Endothelial cell of umbilical vein (primary cell): ENCODE measurements around the gene CHTF8. TPM values are rescaled to one million over a fixed set of nuclear protein-coding genes. Genes with fewer than 3 reads are reported as not detected.

Experiments
- BruUV-seq: library from RNA; stranded (reverse); fragments of 400-500 nt; replicated peaks from 2 replicates; lab custom pipeline; 2021; lab: Mats Ljungman, UMichigan
- CTCF ChIA-PET: fragments of 300-600, 350-600 bp; sonication (Branson Sonifier 250); formaldehyde crosslinking; loops from one replicate; lab custom pipeline; 2021; ENCODE audit warnings: antibody characterized with exemption, inconsistent platforms; lab: Charles Lee
- POLR2A ChIA-PET: fragments of 300-600, 350-600 bp; sonication (Branson Sonifier 250); formaldehyde crosslinking; loops from one replicate; lab custom pipeline; 2021; ENCODE audit warnings: antibody characterized with exemption, inconsistent platforms; lab: Charles Lee
- DNase-seq: peaks from one replicate; pipeline ENCODE4 v3.0.0-alpha.2; 2011; ENCODE audit warnings: low read depth, low spot score
- FAIRE-seq: peaks from 2 replicates; lab custom pipeline; 2011; peaks lifted over from hg19 to GRCh38; lab: Jason Lieb, UNC
- H2AFZ ChIP-seq: 2 replicates; pipeline ENCODE4 v1.6.0; 2012; ENCODE audit warnings: low read depth, low read length, control low read depth, inconsistent platforms
- H3K27ac ChIP-seq: 2 replicates; pipeline ENCODE4 v1.5.1; 2011; ENCODE audit warnings: low read depth, mild to moderate bottlenecking, control low read depth, low read length, moderate library complexity; ENCODE audit not compliant: insufficient read depth
- H3K27me3 ChIP-seq, 2 experiments: 2 replicates each; pipeline versions ENCODE4 v1.6.0 to v1.6.1; 2011; ENCODE audit warnings: low read length in 2 of 2, mixed read lengths in 1 of 2; ENCODE audit not compliant: control insufficient read depth in 2 of 2, insufficient read depth in 2 of 2
- H3K36me3 ChIP-seq, 2 experiments: 2 replicates in 1 of 2; 3 replicates in 1 of 2; pipeline ENCODE4 v1.5.1; 2011; ENCODE audit warnings: low read length in 2 of 2, mild to moderate bottlenecking in 1 of 2, moderate library complexity in 1 of 2; ENCODE audit not compliant: control insufficient read depth in 2 of 2, insufficient read depth in 2 of 2; ENCODE audit errors: extremely low read depth in 1 of 2
- H3K4me1 ChIP-seq: 3 replicates; pipeline ENCODE4 v1.5.1; 2011; ENCODE audit warnings: mild to moderate bottlenecking, low read length; ENCODE audit not compliant: control insufficient read depth, insufficient read depth; ENCODE audit errors: extremely low read depth
- H3K4me2 ChIP-seq: 2 replicates; pipeline ENCODE4 v1.6.1; 2011; ENCODE audit warnings: low read length, control low read depth, mixed read lengths; ENCODE audit not compliant: insufficient read depth
- H3K4me3 ChIP-seq, 3 experiments: fragments of 200-600 bp in 1 of 3; sonication (generic), shearing (Covaris generic) in 1 of 3; replicated peaks in 1 of 3; 2 replicates each; pipeline ENCODE4 v1.5.1; 2011 to 2016; ENCODE audit warnings: control low read depth in 3 of 3, low read length in 3 of 3, mild to moderate bottlenecking in 2 of 3, inconsistent platforms in 1 of 3, low read depth in 1 of 3, moderate library complexity in 1 of 3; ENCODE audit not compliant: insufficient read depth in 1 of 3
- H3K79me2 ChIP-seq: 2 replicates; pipeline ENCODE4 v1.6.0; 2012; ENCODE audit warnings: low read length, inconsistent platforms; ENCODE audit not compliant: control insufficient read depth, insufficient read depth
- H3K9ac ChIP-seq: replicated peaks from 2 replicates; pipeline ENCODE3; 2011; ENCODE audit warnings: low read length, control low read depth; ENCODE audit not compliant: insufficient read depth; ENCODE audit errors: extremely low read depth
- H3K9me1 ChIP-seq: replicated peaks from 3 replicates; pipeline ENCODE4 v1.6.0; 2011; ENCODE audit warnings: mild to moderate bottlenecking, low read length; ENCODE audit not compliant: control insufficient read depth, insufficient read depth; ENCODE audit errors: extremely low read depth
- H3K9me3 ChIP-seq: replicated peaks from 2 replicates; pipeline ENCODE4 v1.5.1; 2012; ENCODE audit warnings: low read length, inconsistent platforms; ENCODE audit not compliant: control insufficient read depth, insufficient read depth
- H4K20me1 ChIP-seq: replicated peaks from 2 replicates; pipeline ENCODE3; 2011; ENCODE audit warnings: mild to moderate bottlenecking, low read length; ENCODE audit not compliant: control insufficient read depth, insufficient read depth; ENCODE audit errors: extremely low read depth
- EZH2 ChIP-seq: IDR thresholded peaks from 2 replicates; pipeline ENCODE4 v1.6.1; 2012; ENCODE audit warnings: borderline replicate concordance, low read depth, mild to moderate bottlenecking, moderate library complexity, low read length, inconsistent platforms; ENCODE audit not compliant: severe bottlenecking
- GATA2 ChIP-seq: IDR thresholded peaks from 2 replicates; pipeline ENCODE4 v1.7.0; 2011; ENCODE audit warnings: low read depth, mild to moderate bottlenecking, moderate library complexity, mixed read lengths, low read length; ENCODE audit not compliant: insufficient read length, insufficient read depth
- JUN ChIP-seq: IDR thresholded peaks from 2 replicates; pipeline ENCODE4 v1.6.1; 2011; ENCODE audit warnings: borderline replicate concordance, low read depth; ENCODE audit not compliant: insufficient read length, insufficient read depth
- POLR2A ChIP-seq: IDR thresholded peaks from 2 replicates; pipeline ENCODE4 v1.6.1; 2012; ENCODE audit warnings: low read depth, mild to moderate bottlenecking, control low read depth, low read length
- POLR2AphosphoS5 ChIP-seq: IDR thresholded peaks from 2 replicates; pipeline ENCODE4 v1.6.1; 2012; ENCODE audit warnings: low read depth, mild to moderate bottlenecking, control low read depth, low read length, moderate library complexity; ENCODE audit not compliant: insufficient read depth
- dilution Hi-C: fragments of 300-500 bp; cut with MboI; formaldehyde crosslinking; loops from one replicate; pipeline ENCODE4 v1.15.0; 2019; ENCODE audit warnings: low sequenced_read_pairs; ENCODE audit not compliant: extremely low pct_ligation_motif_present
- intact Hi-C: fragments of 100-400 bp; cut with micrococcal nuclease; formaldehyde crosslinking; loops from one replicate; pipeline ENCODE4 v1.10.0; 2022
- polyA plus RNA-seq, 4 experiments: library from polyadenylated mRNA; depleted of rRNA in 3 of 4; stranded (reverse) in 3 of 4; unstranded in 1 of 4; fragments of >200 nt; gene quantifications; 2 replicates each; pipeline versions ENCODE4 v1.2.1 to v1.2.3, GENCODE V29; 2011 to 2012; ENCODE audit warnings: missing spikeins in 1 of 4
- total RNA-seq: library from RNA; stranded (reverse); gene quantifications from 2 replicates; pipeline ENCODE4 v1.2.3, GENCODE V29; 2021
- TF ChIP-seq, protein P1 (sequence below), 2 donors: IDR thresholded peaks; 1 replicate in 1 of 2; 2 replicates in 1 of 2; pipeline ENCODE4 v1.5.1; 2011; ENCODE audit warnings: low read length in 2 of 2, mild to moderate bottlenecking in 2 of 2, moderate library complexity in 2 of 2, control low read depth in 1 of 2, inconsistent platforms in 1 of 2, low read depth in 1 of 2; ENCODE audit not compliant: insufficient read depth in 1 of 2; ENCODE audit errors: extremely low read depth in 1 of 2
- TF ChIP-seq, protein P2 (sequence below): IDR thresholded peaks from 2 replicates; pipeline ENCODE4 v1.6.1; 2011; ENCODE audit not compliant: insufficient read depth, insufficient read length

CHTF8 gene
- total and polyA plus RNA-seq, 2 donors (not counting 3 experiments of a cell fraction or from before 2014, with no cell fraction given) = 128 to 131 TPM

DNA sequence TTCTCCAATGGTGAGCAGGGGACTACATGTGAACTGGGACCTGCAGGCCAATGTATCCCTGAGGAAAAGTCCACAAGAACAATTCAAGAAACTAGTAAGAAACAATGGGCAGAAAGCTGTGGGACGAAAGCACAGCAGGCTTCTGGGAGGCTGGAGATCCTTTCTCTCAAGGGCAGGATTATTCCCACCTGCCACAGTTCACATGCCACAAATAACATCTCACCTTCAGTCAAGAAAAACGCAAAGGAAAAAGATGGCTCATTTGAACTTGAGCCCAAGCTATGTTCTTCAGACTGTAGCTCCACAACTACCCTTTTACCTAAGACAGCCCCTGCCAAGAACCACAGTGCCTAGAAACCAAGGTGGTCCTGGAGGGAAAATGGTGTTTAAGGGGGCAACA, 13.9 kb downstream of the CHTF8 start:
- Histone ChIP-seq H3K79me2 (peaks cover 7% of the 10 kb centered on the region), H3K4me2 (no peak overlapping the region), H3K9me1 (no peaks in the 10 kb centered on the region), H3K27ac (no peak overlapping the region), H3K27me3 (no peaks in the 10 kb centered on the region), H3K9ac (no peak overlapping the region), H3K36me3 (peaks cover 2 to 26% of the 10 kb centered on the region in 2 experiments), H3K4me1 (peaks cover 13% of the 10 kb centered on the region), H3K4me3 (no peak overlapping the region), H3K9me3 (no peaks in the 10 kb centered on the region), H4K20me1 (peaks cover 4% of the 10 kb centered on the region), H2AFZ (no peak overlapping the region)
- intact Hi-C loops = no loop called here
- FAIRE-seq = no peak
- POLR2A ChIA-PET = no interaction called here
- no peak for TF ChIP-seq POLR2AphosphoS5
- no peak for TF ChIP-seq GATA2
- no peak for TF ChIP-seq EZH2
- TF ChIP-seq, protein P1, sequence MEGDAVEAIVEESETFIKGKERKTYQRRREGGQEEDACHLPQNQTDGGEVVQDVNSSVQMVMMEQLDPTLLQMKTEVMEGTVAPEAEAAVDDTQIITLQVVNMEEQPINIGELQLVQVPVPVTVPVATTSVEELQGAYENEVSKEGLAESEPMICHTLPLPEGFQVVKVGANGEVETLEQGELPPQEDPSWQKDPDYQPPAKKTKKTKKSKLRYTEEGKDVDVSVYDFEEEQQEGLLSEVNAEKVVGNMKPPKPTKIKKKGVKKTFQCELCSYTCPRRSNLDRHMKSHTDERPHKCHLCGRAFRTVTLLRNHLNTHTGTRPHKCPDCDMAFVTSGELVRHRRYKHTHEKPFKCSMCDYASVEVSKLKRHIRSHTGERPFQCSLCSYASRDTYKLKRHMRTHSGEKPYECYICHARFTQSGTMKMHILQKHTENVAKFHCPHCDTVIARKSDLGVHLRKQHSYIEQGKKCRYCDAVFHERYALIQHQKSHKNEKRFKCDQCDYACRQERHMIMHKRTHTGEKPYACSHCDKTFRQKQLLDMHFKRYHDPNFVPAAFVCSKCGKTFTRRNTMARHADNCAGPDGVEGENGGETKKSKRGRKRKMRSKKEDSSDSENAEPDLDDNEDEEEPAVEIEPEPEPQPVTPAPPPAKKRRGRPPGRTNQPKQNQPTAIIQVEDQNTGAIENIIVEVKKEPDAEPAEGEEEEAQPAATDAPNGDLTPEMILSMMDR (IDR thresholded peaks at IDR 0.05; ENCODE audit: extremely low read depth in 1 of 2, insufficient read depth in 1 of 2, low read depth in 1 of 2, low read length in 2 of 2) = no peak
- dilution Hi-C loops = no loop called here
- no TSS peak for BruUV-seq
- DNase-seq = no peak
- CTCF ChIA-PET = interaction anchor here (0.9 to 2.3 kb wide), 5 partner anchors 10 to 271 kb away, joined by 3 to 11 read pairs (median 4); partner anchors contain the start of gene HAS3

DNA sequence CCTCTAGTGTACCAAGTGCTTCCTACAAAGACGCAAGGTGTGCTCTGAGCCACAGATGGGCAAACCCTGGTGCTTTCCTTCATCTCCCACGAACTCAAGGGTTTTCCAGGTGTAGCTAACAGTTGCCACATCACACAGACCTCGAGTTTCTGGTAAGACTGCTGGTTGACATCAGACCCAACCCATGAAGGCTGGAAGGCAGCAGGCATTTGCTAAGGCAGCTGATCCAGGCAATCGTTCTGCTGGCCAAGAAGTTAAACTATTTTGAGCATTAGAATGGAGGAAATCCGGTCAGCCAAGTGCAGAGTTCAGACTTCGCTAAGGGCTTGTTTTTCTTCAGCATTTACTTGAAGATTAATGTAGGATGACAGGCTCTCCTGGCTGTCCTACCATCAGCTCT, 15.5 kb downstream of the CHTF8 start:
- H3K79me2 ChIP-seq = no peaks in the 10 kb centered on the region
- no peak overlapping the region for H3K4me3 ChIP-seq
- dilution Hi-C loops (no loop called here), intact Hi-C loops (no loop called here)
- BruUV-seq = no TSS peak
- TF ChIP-seq, protein P2, sequence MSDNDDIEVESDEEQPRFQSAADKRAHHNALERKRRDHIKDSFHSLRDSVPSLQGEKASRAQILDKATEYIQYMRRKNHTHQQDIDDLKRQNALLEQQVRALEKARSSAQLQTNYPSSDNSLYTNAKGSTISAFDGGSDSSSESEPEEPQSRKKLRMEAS = no peak
- TF ChIP-seq, protein P1 (IDR thresholded peaks at IDR 0.05; ENCODE audit: extremely low read depth in 1 of 2, insufficient read depth in 1 of 2, low read depth in 1 of 2, low read length in 2 of 2) = no peak
- no peak for TF ChIP-seq POLR2A
- no peak for TF ChIP-seq JUN
- TF ChIP-seq EZH2 = no peak
- no peak overlapping the region for H3K9ac ChIP-seq
- peaks cover 17% of the 10 kb centered on the region for H3K4me1 ChIP-seq
- peaks cover 3% of the 10 kb centered on the region for H4K20me1 ChIP-seq
- H3K36me3 ChIP-seq = peaks cover 2 to 26% of the 10 kb centered on the region in 2 experiments
- ChIA-PET POLR2A (no interaction called here), CTCF (interaction anchor here (0.8 to 2.3 kb wide), 5 partner anchors 9 to 270 kb away, joined by 3 to 11 read pairs (median 4); partner anchors contain the start of gene HAS3)
- no peak overlapping the region for H2AFZ ChIP-seq
- DNase-seq (peak; percentile 73), FAIRE-seq (peak; percentile 93)
- no peak overlapping the region for H3K27ac ChIP-seq
- no peaks in the 10 kb centered on the region for H3K9me1 ChIP-seq
- no peaks in the 10 kb centered on the region for H3K27me3 ChIP-seq
- no peaks in the 10 kb centered on the region for H3K9me3 ChIP-seq
- H3K4me2 ChIP-seq = no peak overlapping the region
